ENCODE results near the gene RNASEL. TPM values are rescaled to one million over a fixed set of nuclear protein-coding genes. Genes with fewer than 3 reads are reported as not detected.
"Not testable (repeated sequence)": the region's sequence is repeated elsewhere in the genome, so short reads cannot be mapped to it uniquely, and the experiment has no call there.

Gene RNASEL
- 5.0 and 6.4 TPM in 2 replicates for total RNA-seq (2014; rRNA removed; shearing (Covaris generic); ENCODE audit: low replicate concordance)

- in situ Hi-C loops (cut with HindIII; ENCODE audit: low pct_unique_long_range_greater_than_20kb, low sequenced_read_pairs), result no loop called here
- peak; percentile 74 for DNase-seq (ENCODE audit: low read depth)
Measured at GRCh38 chr1:182588500-182589396, at the start of gene RNASEL. Gene RNASEL (minus strand): TSS chr1:182589256. CDS start chr1:182586806, 2,450 bp downstream.

GRCh38 chr1:182637769-182638168 lies 48.7 kb upstream of the RNASEL start:
- in situ Hi-C loops (cut with HindIII; ENCODE audit: low pct_unique_long_range_greater_than_20kb, low sequenced_read_pairs), result no loop called here
- DNase-seq (ENCODE audit: low read depth), result no peak

GRCh38 chr1:182635871-182636270 lies 46.8 kb upstream of the RNASEL start:
- in situ Hi-C loops (cut with HindIII; ENCODE audit: low pct_unique_long_range_greater_than_20kb, low sequenced_read_pairs), result no loop called here
- no peak for DNase-seq (ENCODE audit: low read depth)

- no peak for DNase-seq (ENCODE audit: low read depth)
- in situ Hi-C loops (cut with HindIII; ENCODE audit: low pct_unique_long_range_greater_than_20kb, low sequenced_read_pairs), result no loop called here
Measured at GRCh38 chr1:182634306-182635072, 45.4 kb upstream of the RNASEL start.

- in situ Hi-C loops (cut with HindIII; ENCODE audit: low pct_unique_long_range_greater_than_20kb, low sequenced_read_pairs), result no loop called here
- no peak for DNase-seq (ENCODE audit: low read depth)
Measured at GRCh38 chr1:182633657-182634281, 44.7 kb upstream of the RNASEL start.

GRCh38 chr1:182633031-182633430 lies 44.0 kb upstream of the RNASEL start:
- in situ Hi-C loops (cut with HindIII; ENCODE audit: low pct_unique_long_range_greater_than_20kb, low sequenced_read_pairs), result no loop called here

GRCh38 chr1:182632441-182632857 lies 43.4 kb upstream of the RNASEL start:
- DNase-seq (ENCODE audit: low read depth); in situ Hi-C loops (cut with HindIII; ENCODE audit: low pct_unique_long_range_greater_than_20kb, low sequenced_read_pairs): not testable (repeated sequence)

More at GRCh38 chr1:182633031-182633430, 44.0 kb upstream of the RNASEL start:
- DNase-seq (ENCODE audit: low read depth), result no peak

GRCh38 chr1:182631954-182632353 lies 42.9 kb upstream of the RNASEL start:
- no peak for DNase-seq (ENCODE audit: low read depth)
- in situ Hi-C loops (cut with HindIII; ENCODE audit: low pct_unique_long_range_greater_than_20kb, low sequenced_read_pairs), result no loop called here

GRCh38 chr1:182631053-182631677 lies 42.1 kb upstream of the RNASEL start:
- in situ Hi-C loops (cut with HindIII; ENCODE audit: low pct_unique_long_range_greater_than_20kb, low sequenced_read_pairs), result no loop called here
- no peak for DNase-seq (ENCODE audit: low read depth)

GRCh38 chr1:182630586-182630985 lies 41.5 kb upstream of the RNASEL start:
- in situ Hi-C loops (cut with HindIII; ENCODE audit: low pct_unique_long_range_greater_than_20kb, low sequenced_read_pairs), result no loop called here
- DNase-seq (ENCODE audit: low read depth), result no peak

- DNase-seq (ENCODE audit: low read depth), result no peak
- in situ Hi-C loops (cut with HindIII; ENCODE audit: low pct_unique_long_range_greater_than_20kb, low sequenced_read_pairs), result no loop called here
Measured at GRCh38 chr1:182629499-182630096, 40.5 kb upstream of the RNASEL start.

- DNase-seq (ENCODE audit: low read depth), result no peak
- in situ Hi-C loops (cut with HindIII; ENCODE audit: low pct_unique_long_range_greater_than_20kb, low sequenced_read_pairs), result no loop called here
Measured at GRCh38 chr1:182629080-182629479, 40.0 kb upstream of the RNASEL start.

- no peak for DNase-seq (ENCODE audit: low read depth)
- in situ Hi-C loops (cut with HindIII; ENCODE audit: low pct_unique_long_range_greater_than_20kb, low sequenced_read_pairs), result no loop called here
Measured at GRCh38 chr1:182628657-182629056, 39.6 kb upstream of the RNASEL start.

- DNase-seq (ENCODE audit: low read depth), result no peak
- in situ Hi-C loops (cut with HindIII; ENCODE audit: low pct_unique_long_range_greater_than_20kb, low sequenced_read_pairs), result no loop called here
Measured at GRCh38 chr1:182627622-182628021, 38.6 kb upstream of the RNASEL start.

- in situ Hi-C loops (cut with HindIII; ENCODE audit: low pct_unique_long_range_greater_than_20kb, low sequenced_read_pairs), result no loop called here
- DNase-seq (ENCODE audit: low read depth), result no peak
Measured at GRCh38 chr1:182626527-182626926, 37.5 kb upstream of the RNASEL start.

- no peak for DNase-seq (ENCODE audit: low read depth)
- in situ Hi-C loops (cut with HindIII; ENCODE audit: low pct_unique_long_range_greater_than_20kb, low sequenced_read_pairs), result no loop called here
Measured at GRCh38 chr1:182625719-182626504, 36.9 kb upstream of the RNASEL start.

- no peak for DNase-seq (ENCODE audit: low read depth)
- in situ Hi-C loops (cut with HindIII; ENCODE audit: low pct_unique_long_range_greater_than_20kb, low sequenced_read_pairs), result no loop called here
Measured at GRCh38 chr1:182625024-182625423, 36.0 kb upstream of the RNASEL start.
